ENCODE data around the gene SLC30A7.
"Not testable (repeated sequence)": the region's sequence is repeated elsewhere in the genome, so short reads cannot be mapped to it uniquely, and the experiment has no call there.

DNA sequence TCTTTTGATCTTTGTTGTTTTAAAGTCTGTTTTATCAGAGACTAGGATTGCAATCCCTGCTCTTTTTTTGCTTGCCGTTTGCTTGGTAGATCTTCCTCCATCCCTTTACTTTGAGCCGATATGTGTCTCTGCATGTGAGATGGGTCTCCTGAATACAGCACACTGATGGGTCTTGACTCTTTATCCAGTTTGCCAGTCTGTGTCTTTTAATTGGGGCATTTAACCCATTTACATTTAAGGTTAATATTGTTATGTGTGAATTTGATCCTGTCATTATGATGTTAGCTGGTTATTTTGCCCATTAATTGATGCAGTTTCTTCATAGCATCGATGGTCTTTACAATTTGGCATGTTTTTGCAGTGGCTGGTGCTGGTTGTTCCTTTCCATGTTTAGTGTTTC, 51.9 kb downstream of the SLC30A7 start:
- TF ChIP-seq, protein P1, sequence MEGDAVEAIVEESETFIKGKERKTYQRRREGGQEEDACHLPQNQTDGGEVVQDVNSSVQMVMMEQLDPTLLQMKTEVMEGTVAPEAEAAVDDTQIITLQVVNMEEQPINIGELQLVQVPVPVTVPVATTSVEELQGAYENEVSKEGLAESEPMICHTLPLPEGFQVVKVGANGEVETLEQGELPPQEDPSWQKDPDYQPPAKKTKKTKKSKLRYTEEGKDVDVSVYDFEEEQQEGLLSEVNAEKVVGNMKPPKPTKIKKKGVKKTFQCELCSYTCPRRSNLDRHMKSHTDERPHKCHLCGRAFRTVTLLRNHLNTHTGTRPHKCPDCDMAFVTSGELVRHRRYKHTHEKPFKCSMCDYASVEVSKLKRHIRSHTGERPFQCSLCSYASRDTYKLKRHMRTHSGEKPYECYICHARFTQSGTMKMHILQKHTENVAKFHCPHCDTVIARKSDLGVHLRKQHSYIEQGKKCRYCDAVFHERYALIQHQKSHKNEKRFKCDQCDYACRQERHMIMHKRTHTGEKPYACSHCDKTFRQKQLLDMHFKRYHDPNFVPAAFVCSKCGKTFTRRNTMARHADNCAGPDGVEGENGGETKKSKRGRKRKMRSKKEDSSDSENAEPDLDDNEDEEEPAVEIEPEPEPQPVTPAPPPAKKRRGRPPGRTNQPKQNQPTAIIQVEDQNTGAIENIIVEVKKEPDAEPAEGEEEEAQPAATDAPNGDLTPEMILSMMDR (IDR thresholded peaks at IDR 0.05; ENCODE audit: low read depth, low read length, poor library complexity, severe bottlenecking) = not testable (repeated sequence)
- not testable (repeated sequence) for TF ChIP-seq EZH2phosphoT487 (IDR thresholded peaks at IDR 0.05; ENCODE audit: borderline replicate concordance, low read length)

Measured in DOHH2 (cell line).